Occipital lobe (tissue), 2 donors: Measurements from ENCODE around the gene HOXA2. TPM values are rescaled to one million over a fixed set of nuclear protein-coding genes. Genes with fewer than 3 reads are reported as not detected.

Source experiments
- DNase-seq: peaks from one replicate; lab custom pipeline; 2025; lab: John Stamatoyannopoulos, UW
- total RNA-seq: library from RNA; depleted of rRNA; stranded (reverse); fragments of >200 nt; gene quantifications from one replicate; pipeline ENCODE4 v1.2.3, GENCODE V29; 2014

HOXA2 gene
- not detected for total RNA-seq

DNA sequence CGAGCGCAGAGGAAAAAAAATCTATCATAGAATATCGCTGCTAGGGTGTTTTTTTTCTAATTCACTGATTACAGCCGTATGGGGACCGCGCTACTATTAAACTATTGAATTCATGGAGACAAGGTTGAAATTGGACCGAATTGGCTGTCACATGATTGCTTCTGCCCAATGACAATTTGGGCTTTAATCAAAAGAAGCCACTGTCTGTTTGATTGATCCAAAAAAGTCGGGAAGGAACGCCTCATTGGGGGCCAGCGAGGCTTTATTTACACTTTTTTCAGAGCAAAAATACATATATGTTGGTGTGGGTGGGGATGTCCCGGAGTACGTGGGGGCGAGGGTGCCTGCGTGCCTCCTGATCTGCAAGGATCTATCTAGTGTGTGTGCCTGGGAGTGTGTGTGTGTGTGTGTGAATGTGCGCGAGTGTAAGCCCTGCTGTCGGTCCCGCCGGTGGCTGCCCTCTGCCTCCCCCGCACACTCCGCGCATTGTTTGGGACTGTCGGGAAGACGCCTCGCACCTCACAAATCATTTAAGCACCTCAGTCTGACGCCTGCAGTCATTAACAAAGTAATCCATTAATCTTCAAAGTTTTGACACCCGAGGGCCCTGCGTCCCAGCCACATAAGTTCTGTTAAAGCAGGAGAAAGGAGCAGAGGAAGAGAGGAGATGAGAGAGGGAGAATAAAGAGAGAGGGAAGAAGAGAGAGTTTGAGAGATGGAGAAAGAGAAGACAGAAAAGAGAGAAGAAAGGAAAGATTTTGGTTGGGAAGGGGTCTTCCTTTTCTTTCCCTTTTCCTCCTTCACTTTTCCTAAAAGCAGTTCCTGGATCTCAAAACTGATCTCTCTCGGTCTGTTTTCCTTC is at the start of gene HOXA2:
TSS of gene HOXA2 (minus strand) at position 103 of the 862 bp plus-strand sequence. CDS start 183 bp downstream, outside the sequence.
- DNase-seq = no peak

DNA sequence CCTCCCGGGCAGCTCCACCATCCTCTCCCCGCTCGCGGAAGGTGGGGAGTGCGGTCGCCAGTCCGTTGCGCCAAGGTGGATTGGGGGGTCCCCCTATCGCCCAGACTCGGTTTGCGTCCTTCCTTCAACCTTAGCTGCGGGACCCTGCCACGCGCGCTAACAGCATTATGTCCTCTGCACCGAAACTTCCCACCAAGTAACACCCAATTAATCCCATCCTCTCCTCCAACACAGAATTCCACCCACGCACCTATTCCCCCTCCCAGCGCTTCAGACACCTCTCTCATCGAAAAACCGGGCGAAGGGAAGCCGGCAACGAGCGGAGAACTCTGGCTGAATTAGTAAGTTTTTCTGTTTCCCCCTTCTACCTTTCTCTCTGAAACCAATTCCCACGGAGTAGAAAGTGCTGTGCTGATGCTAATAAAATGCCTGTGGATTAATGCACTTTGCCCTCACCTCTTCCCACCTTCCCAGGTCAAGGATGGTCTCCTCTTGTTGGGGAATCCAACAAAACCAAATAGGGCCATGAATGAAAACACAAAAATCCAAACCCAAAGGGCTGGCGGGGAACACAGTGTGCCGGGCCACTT is 49.0 kb upstream of the HOXA2 start:
- no peak for DNase-seq

DNA sequence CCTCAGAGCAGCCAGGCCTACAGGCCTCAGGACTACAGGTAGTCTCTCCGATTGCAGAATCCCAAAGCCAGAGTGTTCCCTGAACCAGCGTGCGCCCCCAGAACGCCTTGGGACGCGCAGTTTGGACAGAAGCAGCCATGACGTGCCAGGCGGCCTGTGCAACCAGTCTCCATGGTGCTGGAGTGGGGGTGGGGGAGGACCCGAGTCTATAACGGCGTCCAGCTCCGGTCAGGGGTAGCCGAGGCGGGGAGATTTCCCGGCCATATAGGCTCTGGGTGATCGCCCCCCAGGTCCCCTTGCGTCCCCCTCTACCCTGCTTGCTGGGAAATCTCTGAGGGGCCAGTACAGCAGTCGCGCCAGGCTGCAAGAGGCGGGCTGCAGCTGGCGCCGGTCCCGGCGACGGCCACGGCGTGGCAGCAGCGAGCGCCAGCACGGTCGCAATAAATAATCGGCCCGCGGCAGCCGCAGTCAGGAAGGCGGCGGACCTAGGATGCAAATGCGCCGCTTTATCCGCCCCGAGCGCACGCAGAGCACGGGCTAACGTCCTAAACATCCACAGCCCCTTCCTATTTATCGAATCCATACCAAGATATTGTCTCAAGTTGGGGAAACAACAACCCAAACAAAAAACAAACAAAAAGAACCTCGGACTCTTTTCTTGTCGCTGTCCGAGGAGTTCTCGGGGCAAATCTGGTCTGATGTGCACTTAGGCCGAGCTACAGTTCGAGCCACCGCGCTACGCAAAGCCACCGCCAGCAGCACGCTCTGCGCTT is 48.3 kb upstream of the HOXA2 start:
- DNase-seq = no peak

DNA sequence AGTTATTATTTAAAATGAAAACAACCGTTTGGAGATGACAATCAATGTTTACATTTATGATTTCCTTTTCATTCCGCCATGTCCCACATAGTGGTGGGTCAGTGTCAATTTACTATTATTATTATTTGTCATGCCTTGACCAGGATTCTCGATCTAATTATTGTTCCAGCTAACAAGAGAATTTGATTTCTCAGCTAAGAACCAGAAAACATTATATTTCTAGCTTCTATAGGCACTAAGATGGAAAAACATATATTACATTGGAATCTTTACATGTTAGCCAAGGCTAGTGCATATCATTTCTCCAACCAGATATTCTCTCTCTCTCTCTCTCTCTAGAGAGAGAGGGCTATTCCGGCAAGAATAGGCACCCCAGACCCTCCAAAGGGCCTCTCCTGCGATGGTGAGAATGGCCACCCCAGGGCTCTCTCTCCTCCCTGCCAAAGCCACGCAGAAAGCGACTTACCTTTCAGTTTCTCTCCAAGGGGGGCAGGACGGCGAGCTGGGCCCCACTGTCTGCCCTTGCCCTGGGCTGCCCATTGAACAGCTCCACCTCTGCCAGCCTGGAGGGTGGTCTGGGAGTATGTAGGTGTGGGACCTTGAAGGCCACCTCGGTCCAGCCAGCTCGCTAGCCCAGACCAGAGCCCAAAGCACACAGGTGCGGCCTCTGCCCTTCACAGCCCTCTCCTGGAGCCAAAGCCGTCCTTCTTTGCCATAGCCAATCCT is 47.5 kb upstream of the HOXA2 start:
- DNase-seq = no peak

DNA sequence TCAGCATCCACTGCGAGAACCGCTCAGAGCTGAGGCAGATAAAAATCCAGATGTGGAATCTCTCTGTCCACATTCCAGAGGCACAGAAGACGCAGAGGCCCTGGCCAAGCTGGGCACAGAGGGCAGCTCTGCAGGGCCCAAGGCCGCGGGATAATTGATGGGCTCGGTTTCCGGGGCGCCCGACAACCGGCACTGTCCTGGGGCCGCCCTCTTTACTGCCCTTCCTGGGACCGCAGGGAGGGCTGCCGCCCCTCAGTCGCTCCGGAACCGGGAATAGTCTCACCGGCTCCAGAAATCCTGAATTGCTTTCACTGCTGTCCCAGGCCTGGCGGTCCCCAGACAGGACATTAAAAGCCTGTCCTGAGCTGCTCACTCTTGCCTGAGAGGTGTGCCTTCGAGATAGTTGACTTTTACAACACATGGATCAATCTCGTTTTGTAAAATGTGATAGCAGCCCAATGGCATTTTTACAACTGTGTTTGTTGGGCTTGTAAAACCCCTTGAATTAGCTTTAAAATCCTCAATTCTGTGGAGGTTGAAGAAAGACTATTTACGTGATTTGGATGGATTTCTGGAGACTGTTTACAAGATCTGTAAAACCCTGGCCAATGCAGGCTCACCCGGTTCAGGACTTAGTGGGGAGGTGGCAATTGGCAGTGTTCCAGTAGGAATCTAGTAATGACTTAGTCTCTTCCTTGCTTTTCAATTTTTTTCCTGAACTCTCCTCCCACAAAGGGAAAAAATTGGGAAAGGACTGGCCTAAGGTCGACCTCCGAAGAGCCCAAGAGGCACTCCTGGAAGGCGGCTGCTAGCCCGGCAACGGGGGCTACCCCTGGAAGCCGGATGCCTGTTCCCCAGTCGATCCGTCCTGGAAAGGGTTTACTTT is 46.5 kb upstream of the HOXA2 start:
- DNase-seq = no peak

DNA sequence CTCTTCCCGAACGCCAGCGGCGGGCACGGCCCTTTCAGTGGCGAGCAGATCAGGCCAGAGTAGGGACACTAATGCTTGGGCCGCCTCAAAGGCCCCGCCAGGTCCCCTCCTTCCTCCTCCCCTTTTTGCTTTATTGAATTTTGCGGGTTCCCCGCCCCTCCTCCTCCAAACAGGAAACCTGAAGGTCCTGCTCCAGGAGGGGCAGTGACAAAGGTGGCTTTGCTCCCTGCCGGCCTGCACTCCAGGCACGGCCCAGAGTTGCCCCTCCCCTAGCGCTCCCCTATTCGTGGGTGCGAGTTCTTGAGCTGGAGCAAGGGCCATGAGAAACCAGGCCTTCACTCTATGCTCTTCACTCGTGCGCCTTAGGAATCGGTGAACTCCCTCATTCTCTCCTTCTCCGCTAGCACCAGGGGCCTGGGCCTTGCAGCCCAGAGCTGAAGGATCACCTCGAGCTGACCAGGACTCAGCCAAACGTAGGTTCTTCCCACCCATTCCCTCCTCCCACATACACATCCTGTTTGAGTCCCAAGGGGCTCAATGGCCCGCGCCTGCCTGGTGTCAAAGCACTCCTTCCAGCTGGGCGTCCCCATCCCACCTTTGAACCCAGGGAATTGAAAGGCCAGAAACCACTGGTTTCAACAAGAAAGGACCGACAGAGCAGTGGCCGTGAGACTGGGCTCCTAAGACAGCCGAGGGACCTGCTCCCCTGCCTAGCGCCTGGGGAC is 45.7 kb upstream of the HOXA2 start:
- no peak for DNase-seq

DNA sequence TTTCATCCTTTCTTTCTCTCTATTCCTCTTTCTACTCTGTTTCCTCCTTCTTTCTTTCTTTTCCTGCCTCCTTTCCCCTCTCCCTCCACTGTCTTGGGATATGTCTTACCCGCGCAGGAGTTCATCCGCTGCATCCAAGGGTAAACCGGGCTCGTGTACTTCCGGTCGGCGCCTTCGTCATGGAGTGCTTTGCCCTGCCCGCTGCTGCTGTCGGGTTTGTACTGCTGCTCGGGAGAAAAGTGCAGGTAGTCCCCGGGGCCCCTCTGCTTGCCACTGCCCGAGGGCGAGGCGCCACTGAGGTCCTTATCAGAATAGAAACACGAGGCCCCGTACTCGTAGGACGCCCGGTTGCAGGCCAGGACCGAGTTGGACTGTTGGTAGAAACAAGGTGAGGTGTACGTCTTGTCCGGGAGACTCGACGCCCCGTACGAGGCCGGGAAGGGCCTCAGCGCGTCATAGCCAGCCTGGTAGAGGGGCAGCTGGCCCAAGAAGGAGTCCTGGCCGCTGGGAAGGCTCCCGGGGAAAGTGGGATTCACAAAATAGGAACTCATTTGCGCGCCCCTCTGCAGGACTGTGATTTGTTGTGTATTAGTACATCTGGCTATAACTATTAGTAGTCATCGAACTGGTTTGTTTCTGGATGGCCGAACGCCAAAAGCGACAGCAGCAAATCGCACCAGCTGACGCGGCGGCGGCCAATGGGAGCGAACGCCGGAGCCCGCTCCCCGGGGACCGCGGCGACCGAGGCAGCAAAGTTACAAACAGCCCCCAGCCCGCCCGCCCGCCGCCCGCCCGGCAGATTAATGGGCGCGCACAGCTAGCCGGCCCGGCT is 44.9 kb upstream of the HOXA2 start, which contains the start of gene HOXA6:
TSS of gene HOXA6 (minus strand) at position 576 of the 832 bp plus-strand sequence. CDS start at position 551, 25 bp downstream.
- DNase-seq = no peak

DNA sequence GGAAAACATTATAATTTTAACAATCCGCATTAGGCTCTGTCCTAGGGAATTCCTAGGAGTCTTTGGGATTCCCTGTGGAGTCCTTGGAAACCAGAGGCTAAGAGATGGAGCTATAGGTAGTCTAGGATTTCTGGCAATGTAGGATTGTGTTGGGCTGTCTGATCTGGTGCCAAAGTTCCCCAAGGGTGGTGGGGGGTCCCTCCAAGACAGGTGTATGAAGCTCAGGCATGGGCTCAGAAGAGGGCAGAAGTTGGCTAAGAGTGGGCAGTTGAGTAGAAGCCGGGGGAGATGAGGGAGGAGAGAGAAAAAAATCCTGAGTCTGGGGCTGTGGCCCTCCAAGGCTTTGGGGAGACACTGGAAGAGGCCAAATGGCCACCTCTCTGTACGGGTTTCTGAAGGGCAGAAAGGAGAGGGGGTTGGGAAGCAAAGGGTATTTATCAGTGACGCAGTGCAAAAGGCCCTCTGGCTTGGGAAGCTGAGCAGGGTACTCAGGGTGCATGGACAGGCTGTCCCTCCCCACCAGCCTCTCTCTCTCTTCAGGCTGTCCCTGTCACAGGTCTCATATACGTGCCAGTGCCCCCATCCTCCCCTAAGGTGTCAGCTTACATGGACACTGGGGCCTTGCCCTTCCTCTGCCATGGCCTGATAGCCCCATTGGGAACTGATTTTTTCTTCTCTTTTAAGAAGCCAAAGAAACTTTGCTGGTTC is 44.2 kb upstream of the HOXA2 start:
- no peak for DNase-seq

DNA sequence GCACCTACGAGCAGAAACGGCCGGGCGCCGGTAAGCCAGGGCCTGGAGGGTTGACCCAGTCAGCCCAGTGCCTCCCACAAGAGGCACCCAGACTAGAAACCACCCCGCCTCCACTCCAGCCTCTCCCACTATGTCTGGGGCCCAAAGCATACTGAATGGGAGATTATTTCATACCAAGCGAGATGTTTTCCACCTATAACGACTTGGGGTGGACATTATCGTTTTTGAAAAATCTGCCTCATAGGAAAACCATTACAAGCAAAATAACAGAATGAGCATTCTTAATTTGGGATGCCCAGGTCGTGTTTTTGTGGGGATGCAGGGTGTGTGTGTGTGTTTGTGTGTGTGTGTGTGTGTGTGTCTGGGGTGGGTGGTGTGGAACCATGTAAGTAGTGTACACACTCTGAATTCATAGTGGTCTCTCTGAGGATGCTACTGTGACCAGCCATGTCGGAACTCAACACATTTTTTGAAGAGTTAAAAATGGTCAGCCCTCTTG is 43.5 kb upstream of the HOXA2 start:
- DNase-seq = no peak

DNA sequence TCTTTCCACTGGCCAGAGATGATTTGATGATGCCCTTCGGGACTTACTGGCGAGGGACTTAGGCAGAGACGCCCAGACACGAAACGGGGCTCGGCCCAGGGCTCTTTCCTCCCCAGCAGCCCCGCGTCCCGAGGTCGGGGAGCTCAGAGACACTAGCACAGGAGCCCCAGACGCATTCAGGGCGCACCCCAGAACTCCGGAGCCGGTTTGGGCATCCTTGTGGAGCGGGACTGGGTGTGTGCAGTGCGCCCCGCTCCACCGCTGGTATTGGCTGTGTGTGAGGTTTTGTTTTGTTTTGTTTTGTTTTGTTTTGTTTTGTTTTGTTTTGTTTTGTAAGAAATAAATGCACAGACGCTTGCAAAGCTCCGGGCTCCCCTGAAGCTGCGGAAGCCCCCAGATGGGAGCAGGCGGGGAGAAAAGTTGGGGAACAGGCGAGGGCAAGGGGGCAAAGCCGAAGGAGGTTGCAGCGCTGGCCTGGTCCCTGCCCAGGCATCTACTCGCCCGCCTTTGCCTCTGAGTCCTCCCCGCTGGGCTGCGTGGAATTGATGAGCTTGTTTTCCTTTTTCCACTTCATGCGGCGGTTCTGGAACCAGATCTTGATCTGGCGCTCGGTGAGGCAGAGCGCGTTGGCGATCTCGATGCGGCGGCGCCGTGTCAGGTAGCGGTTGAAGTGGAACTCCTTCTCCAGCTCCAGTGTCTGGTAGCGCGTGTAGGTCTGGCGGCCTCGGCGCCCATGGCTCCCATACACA is 42.9 kb upstream of the HOXA2 start:
- no peak for DNase-seq

DNA sequence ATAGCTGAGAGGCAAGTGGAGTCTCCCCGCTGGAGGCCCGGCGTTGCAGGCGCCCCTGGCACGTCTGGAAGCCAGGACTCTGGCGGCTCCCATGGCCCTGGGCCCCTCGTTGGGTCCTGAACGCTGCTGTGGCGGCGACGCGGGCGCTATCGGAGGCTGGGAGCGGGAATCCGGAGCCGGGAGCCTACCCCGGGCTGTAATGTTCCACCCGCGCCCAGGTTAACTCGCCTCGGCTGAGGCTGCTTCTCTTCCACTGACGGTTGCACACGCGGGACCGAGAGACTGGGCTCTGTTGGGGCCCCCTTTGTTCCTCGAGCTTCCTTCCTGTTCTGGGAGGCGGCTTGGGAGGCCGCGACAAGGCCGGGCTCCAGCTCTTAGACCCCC is 42.3 kb upstream of the HOXA2 start:
- DNase-seq = no peak

DNA sequence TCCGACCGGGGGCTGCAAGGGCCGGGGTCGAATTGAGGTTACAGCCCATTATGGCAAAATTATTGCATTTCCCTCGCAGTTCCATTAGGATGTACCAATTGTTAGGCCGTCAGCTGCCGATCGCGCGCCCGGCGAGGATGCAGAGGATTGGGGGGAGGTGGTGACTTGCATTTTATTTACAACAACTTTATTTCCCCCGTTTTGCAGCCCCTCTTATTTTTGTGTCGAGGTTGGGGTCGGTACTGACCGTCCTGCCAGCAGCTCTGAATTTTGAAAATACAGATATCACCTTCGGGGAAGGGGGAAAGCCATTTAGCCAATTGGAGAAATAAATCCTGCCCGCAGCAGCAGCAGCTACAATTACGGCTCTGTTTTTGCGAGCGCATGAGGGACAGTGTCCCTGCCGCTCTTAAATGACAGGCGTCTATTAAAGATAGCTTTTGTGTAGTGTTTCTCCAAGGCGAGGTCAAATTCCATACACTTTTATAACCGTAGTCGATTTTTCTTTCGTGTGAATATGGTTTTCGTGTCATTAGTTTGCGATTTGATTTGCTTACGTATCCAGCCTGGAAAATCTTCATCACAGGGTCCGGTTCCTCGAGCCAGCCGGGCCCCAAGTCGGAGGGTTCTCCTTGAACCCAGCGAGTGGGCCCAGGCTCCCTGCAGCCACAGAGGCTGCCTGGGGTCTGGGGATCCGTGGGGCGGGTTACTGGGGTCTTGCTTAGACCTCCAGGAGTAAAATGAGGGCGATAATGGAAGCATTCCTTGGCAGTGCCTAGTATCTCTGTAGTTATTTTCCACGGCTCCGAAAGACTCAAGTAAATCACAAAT is 41.7 kb upstream of the HOXA2 start:
- DNase-seq = no peak

DNA sequence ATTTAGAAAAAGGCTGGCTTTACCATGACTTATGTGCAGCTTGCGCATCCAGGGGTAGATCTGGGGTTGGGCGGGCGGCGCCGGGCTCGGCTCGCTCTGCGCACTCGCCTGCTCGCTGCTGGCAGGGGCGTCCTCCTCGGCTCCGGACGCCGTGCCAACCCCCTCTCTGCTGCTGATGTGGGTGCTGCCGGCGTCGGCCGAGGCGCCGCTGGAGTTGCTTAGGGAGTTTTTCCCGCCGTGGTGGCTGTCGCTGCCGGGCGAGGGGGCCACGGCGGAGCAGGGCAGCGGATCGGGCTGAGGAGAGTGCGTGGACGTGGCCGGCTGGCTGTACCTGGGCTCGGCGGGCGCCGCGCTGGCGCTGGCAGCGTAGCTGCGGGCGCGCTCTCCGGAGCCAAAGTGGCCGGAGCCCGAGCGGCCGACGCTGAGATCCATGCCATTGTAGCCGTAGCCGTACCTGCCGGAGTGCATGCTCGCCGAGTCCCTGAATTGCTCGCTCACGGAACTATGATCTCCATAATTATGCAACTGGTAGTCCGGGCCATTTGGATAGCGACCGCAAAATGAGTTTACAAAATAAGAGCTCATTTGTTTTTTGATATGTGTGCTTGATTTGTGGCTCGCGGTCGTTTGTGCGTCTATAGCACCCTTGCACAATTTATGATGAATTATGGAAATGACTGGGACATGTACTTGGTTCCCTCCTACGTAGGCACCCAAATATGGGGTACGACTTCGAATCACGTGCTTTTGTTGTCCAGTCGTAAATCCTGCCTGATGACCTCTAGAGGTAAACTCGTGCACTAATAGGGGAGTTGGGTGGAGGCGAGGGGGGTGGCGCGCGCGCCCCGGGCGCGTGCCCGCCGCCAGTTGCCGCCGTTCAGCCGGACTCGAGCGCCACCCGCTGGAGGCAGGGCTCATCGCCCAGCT is 40.8 kb upstream of the HOXA2 start, which contains the start of gene HOXA5:
TSS of gene HOXA5 (minus strand) at position 659 of the 927 bp plus-strand sequence. CDS start at position 585, 74 bp downstream.
- no peak for DNase-seq

DNA sequence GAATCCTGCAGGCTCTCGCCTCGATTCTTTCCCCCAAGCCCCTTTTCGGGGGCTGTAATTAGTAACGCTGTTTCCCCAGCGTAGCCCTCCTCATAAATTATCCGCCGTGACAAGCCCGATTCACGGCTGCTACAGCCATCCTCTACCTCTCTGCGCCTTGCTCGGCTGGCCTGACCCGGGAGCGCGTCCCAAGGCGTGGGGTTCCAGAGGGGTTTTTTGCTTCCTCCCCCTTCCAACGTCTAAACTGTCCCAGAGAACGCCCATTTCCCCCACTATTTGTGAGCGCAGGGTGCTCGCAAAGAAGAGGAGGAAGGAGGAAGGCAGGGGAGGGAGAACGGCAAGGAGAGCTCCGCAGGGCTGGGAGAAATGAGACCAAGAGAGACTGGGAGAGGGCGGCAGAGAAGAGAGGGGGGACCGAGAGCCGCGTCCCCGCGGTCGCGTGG is 40.1 kb upstream of the HOXA2 start:
- DNase-seq = no peak
